ENCODE results near the gene RBCK1.
A peak's percentile ranks its signal among the peaks of the same experiment; 100 is the strongest.
"Not testable (repeated sequence)": the region's sequence is repeated elsewhere in the genome, so short reads cannot be mapped to it uniquely, and the experiment has no call there.

RBCK1 gene

DNA sequence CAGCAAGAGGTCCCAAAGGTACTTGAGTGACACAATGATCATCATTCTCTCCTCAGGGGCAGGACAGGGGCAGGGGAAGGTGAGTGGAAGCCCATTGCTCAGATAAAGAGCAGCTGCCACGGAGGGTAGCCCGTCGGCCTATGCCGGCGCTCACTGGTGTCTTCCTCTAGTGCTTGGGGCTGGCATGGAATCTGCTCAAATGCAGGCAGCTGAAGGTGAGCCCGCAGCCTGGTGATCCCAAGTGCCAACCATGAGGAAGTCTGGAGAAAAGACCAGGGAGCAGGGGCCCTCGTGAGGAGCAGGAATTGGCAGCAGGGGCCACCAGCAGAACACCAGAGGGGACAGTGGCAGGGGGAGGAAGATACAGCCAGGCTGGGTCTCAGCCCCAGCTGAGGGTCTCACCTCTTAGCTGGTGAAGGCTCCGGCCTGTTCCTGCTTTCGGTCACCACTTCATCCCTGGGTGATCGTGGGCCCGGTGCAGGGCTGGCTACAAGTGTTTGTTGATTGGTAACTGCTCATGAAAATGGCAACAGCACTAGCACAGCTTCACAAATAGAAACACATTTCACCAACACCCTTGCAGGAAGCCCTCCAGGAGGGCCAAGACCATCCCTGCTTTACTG is 24.7 kb downstream of the RBCK1 start:
- no peak for FAIRE-seq

DNA sequence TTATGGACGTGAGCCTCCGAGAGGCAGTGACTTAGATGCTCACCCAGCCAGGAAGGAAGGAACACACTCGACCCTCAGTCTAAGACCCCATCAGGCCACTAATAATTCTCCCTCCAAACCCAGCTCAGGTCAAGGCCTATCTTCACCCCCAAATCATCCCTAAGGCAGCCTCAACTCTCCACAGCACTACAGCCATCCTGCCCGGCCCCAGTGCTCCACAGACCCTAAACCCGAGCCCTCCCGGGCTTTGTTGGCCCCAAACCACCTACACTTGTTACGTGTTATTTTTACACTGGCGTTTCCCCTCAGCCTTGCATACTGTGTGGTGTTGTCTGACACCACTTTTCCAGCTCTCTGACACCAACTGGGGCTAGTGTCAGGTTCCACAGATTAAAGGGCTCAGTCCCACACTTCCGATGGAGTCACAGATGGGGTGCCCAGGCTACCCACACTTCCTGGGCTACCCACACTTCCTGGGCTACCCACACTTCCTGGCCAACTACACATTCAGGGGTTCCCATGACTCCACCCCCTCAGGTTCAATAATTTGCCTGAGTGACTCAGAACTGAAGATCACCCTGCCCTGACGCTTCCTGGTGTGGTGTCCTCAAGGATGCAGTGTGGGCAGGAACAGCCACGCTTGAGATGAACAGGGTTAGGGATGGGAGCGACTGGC is 25.3 kb downstream of the RBCK1 start:
- DNase-seq (ENCODE audit: extremely low spot score, insufficient read length, low read depth) (peak; percentile 72), FAIRE-seq (peak; percentile 97)

More for the DNA sequence above, 24.7 kb downstream of the RBCK1 start:
- no peak for DNase-seq (ENCODE audit: extremely low spot score, insufficient read length, low read depth)

GRCh38 chr20:434221-434620 is 26.1 kb downstream of the RBCK1 start:
- DNase-seq (ENCODE audit: extremely low spot score, insufficient read length, low read depth) (no peak), FAIRE-seq (no peak)

- no peak for FAIRE-seq
- no peak for DNase-seq (ENCODE audit: extremely low spot score, insufficient read length, low read depth)
These were observed 26.7 kb downstream of the RBCK1 start for GRCh38 chr20:434661-435419.

DNA sequence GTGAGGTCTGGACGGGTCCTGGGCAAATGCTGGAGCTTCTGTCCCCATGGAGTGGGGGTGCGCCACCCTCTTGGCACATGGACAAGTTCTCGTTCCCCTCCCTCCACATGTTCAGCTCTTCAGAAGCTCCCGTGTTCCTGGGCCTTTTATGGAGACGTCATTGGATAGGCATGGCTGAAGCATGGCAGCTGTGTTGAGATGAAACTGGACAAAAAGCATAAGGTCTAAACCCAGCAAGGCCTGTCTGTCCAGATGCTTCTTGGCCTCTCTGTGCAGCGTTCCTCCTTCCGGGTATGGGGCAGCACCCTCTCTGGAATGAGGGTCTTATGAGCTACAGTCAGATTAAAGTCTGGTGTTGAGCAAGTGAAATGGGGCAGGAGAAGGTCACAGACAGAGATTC is 27.5 kb downstream of the RBCK1 start:
- no peak for FAIRE-seq
- no peak for DNase-seq (ENCODE audit: extremely low spot score, insufficient read length, low read depth)

DNA sequence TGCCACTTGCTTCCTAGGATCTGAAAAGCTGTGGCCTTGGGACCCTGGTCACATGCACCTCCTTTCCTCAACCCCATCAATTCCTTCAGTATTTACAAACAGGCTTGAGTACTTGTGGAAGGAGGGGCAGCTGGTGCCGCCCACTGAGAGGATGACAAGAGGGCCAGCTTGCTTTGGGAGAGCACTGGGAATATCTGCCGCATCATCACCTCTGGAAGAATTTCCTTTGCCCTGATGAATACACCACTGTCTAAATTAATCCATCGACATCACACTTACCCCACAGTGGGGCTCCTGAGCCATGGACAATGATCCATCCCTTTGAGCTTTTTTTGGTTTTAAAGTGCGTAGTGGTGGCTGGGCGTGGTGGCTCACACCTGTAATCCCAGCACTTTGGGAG is 28.4 kb downstream of the RBCK1 start:
- FAIRE-seq (no peak), DNase-seq (ENCODE audit: extremely low spot score, insufficient read length, low read depth) (no peak)

- DNase-seq (ENCODE audit: extremely low spot score, insufficient read length, low read depth) (no peak), FAIRE-seq (no peak)
These were observed 29.8 kb downstream of the RBCK1 start for GRCh38 chr20:437787-438486.

DNA sequence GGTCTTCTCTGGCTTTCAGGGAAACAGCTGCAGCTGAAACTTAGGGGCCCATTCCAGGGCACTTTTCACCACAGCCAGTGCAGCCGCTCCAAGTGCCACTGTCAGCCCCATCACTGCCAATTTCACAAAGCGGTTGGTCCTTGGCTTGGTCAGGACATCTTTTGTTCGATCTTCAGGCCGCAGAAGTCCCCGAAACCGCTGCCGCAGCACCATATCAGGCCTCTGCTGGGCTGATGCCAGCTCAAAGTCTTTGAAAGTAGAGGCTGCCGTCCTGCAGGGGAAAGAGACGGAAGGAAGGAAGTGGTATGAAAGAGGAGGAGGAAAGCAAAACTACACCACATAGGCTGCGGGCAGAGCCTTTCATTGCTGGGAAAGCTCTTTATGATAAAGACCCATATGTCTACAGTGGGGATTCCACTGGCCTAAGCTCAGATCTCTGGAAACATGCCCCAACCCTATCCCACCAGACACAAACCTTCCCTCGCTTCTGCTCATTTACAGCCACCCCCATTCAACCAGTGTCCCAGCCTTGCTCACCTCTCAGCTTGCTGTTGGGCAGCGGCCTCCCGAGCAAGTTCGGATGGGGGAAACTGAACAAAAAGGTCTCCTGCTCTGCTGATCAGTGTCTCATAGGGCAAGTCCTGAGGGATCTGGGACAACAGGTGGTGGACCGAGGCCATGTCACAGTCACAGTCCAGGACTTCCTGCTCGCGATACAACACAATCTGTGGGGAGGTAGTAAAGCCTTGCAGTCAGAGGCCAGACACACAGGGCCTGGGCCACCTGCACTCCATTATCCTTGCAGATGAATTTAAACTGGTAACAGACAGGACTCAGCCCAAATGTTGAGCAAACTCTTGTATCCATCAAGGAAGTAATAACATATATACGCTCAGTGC is 30.7 kb downstream of the RBCK1 start:
- peak; percentile 83 for FAIRE-seq

GRCh38 chr20:440148-440547 is 32.0 kb downstream of the RBCK1 start:
- no peak for FAIRE-seq
- DNase-seq (ENCODE audit: extremely low spot score, insufficient read length, low read depth): no peak

More for the DNA sequence above, 30.7 kb downstream of the RBCK1 start:
- no peak for DNase-seq (ENCODE audit: extremely low spot score, insufficient read length, low read depth)

GRCh38 chr20:440636-441035 is 32.5 kb downstream of the RBCK1 start:
- DNase-seq (ENCODE audit: extremely low spot score, insufficient read length, low read depth) (no peak), FAIRE-seq (no peak)

DNA sequence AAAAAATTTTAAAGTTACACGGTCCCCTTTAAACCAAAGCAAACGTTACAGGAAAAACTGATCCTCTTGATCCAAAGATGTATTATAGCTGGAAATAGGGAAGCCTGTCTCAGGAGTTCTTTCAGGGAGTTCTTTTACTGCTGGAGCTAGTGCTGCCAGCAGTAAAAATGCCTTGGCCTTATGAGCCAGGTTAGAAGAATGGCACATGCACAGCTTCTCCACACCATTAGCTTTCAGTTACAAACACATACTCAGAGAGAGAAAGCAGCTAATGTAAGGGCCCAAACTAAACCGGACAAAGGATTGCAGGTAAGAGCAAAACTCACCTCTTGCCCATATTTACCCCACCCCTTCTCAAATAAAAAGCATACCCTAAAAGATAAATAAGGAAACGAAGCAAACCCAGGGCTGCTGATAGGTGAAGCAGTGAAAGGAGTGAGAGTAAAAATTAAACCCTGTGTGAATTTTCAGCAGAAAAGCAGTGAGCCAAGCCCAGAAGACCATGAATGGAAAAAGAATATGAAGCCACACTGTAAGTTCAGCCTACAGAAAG is 35.2 kb downstream of the RBCK1 start:
- DNase-seq (ENCODE audit: extremely low spot score, insufficient read length, low read depth) (no peak), FAIRE-seq (no peak)

- FAIRE-seq: no peak
- no peak for DNase-seq (ENCODE audit: extremely low spot score, insufficient read length, low read depth)
These were observed 36.0 kb downstream of the RBCK1 start for GRCh38 chr20:444117-444516.

GRCh38 chr20:444862-445426 is 36.8 kb downstream of the RBCK1 start:
- FAIRE-seq (no peak), DNase-seq (ENCODE audit: extremely low spot score, insufficient read length, low read depth) (no peak)

- DNase-seq (ENCODE audit: extremely low spot score, insufficient read length, low read depth): no peak
- no peak for FAIRE-seq
These were observed 37.6 kb downstream of the RBCK1 start for GRCh38 chr20:445514-446336.

- DNase-seq (ENCODE audit: extremely low spot score, insufficient read length, low read depth); FAIRE-seq: not testable (repeated sequence)
These were observed 43.9 kb downstream of the RBCK1 start for GRCh38 chr20:452021-452420.

GRCh38 chr20:454951-455350 is 46.9 kb downstream of the RBCK1 start:
- DNase-seq (ENCODE audit: extremely low spot score, insufficient read length, low read depth): no peak
- no peak for FAIRE-seq

GRCh38 chr20:458776-459175 is 50.7 kb downstream of the RBCK1 start:
- FAIRE-seq (no peak), DNase-seq (ENCODE audit: extremely low spot score, insufficient read length, low read depth) (no peak)

DNA sequence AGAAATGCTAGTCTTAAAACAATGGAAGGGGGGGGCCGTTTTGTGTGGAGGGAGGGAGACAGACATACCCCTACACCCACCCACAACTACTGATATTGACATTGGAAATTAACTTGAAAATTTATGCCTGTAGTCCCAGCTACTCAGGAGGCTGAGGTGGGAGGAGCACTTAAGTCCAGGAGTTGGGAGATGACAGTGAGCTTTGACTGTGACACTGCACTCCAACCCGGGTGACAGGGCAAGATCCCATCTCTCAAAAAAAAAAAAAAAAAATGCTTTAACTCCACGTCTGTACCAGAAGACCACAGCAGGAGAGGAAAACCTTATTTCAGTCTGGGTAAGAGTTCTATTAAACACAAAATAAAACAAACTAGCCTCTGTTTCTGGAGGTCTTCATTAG is 52.1 kb downstream of the RBCK1 start:
- DNase-seq (ENCODE audit: extremely low spot score, insufficient read length, low read depth): no peak

More for the DNA sequence above, 52.1 kb downstream of the RBCK1 start:
- FAIRE-seq: no peak
